Posterior vena cava (tissue), 2 donors: ENCODE results near the gene MED13L. TPM values are rescaled to one million over a fixed set of nuclear protein-coding genes. Genes with fewer than 3 reads are reported as not detected.
"Not testable (repeated sequence)": the region's sequence is repeated elsewhere in the genome, so short reads cannot be mapped to it uniquely, and the experiment has no call there.

Source experiments
- DNase-seq: peaks from one replicate; pipeline ENCODE4 v3.0.0-alpha.2; 2020; ENCODE audit warnings: low spot score
- intact Hi-C, 2 donors: fragments of 100-400 bp; cut with DNase I; formaldehyde crosslinking; loops; one replicate each; pipeline versions ENCODE4 v1.14.1 to v1.14.2; 2022 to 2023
- total RNA-seq, 2 donors: library from RNA; stranded (reverse); fragmentation: NEBNext Ultra II Directional; extraction: Animal tissue kit (Norgen Biotek cat#: 25700); gene quantifications; one replicate each; pipeline ENCODE4 v1.2.1, GENCODE V29; 2021
- donor health status: DM: yes; HTN: yes; CAD: no.
- donor health status: DM: yes; HTN: yes; CAD: no.

The MED13L gene
- total RNA-seq, 2 donors from 2014 or later, result 133 to 176 TPM

- intact Hi-C loops, result loop anchor here in 1 of 2 donors (10.0 kb wide), 1 partner anchor 229 kb away; no protein-coding TSS in a partner anchor
- not testable (repeated sequence) for DNase-seq
These were observed 43.3 kb downstream of the MED13L start for GRCh38 chr12:116234148-116234547.

GRCh38 chr12:116233669-116234068, 43.8 kb downstream of the MED13L start:
- DNase-seq, result no peak
- intact Hi-C loops, result loop anchor here in 1 of 2 donors (10.0 kb wide), 1 partner anchor 229 kb away; no protein-coding TSS in a partner anchor

GRCh38 chr12:116227811-116228210, 49.7 kb downstream of the MED13L start:
- intact Hi-C loops, result no loop called here
- no peak for DNase-seq

GRCh38 chr12:116226026-116226425, 51.5 kb downstream of the MED13L start:
- intact Hi-C loops, result no loop called here
- DNase-seq, result no peak

GRCh38 chr12:116222358-116222757, 55.1 kb downstream of the MED13L start:
- no peak for DNase-seq
- intact Hi-C loops, result no loop called here

GRCh38 chr12:116220756-116221155, 56.7 kb downstream of the MED13L start:
- DNase-seq, result no peak
- intact Hi-C loops, result no loop called here

GRCh38 chr12:116217045-116217735, 60.3 kb downstream of the MED13L start:
- intact Hi-C loops, result no loop called here
- DNase-seq, result no peak

- intact Hi-C loops, result no loop called here
- DNase-seq, result no peak
These were observed 61.3 kb downstream of the MED13L start for GRCh38 chr12:116216022-116216756.

GRCh38 chr12:116215023-116215422, 62.5 kb downstream of the MED13L start:
- intact Hi-C loops, result no loop called here
- no peak for DNase-seq

GRCh38 chr12:116213885-116214527, 63.5 kb downstream of the MED13L start:
- no peak for DNase-seq
- intact Hi-C loops, result no loop called here

- intact Hi-C loops, result no loop called here
- DNase-seq, result no peak
These were observed 64.5 kb downstream of the MED13L start for GRCh38 chr12:116213014-116213413.

GRCh38 chr12:116210762-116211161, 66.7 kb downstream of the MED13L start:
- intact Hi-C loops, result no loop called here
- no peak for DNase-seq

- no peak for DNase-seq
- intact Hi-C loops, result no loop called here
These were observed 67.4 kb downstream of the MED13L start for GRCh38 chr12:116210131-116210530.

- intact Hi-C loops, result no loop called here
- no peak for DNase-seq
These were observed 68.0 kb downstream of the MED13L start for GRCh38 chr12:116209503-116209902.

- intact Hi-C loops, result no loop called here
- no peak for DNase-seq
These were observed 70.2 kb downstream of the MED13L start for GRCh38 chr12:116207274-116207673.

- intact Hi-C loops, result no loop called here
- DNase-seq, result no peak
These were observed 70.7 kb downstream of the MED13L start for GRCh38 chr12:116206828-116207227.

- intact Hi-C loops, result no loop called here
These were observed 72.7 kb downstream of the MED13L start for GRCh38 chr12:116204785-116205184.

GRCh38 chr12:116204169-116204568, 73.3 kb downstream of the MED13L start:
- intact Hi-C loops, result no loop called here
- no peak for DNase-seq

More at GRCh38 chr12:116204785-116205184, 72.7 kb downstream of the MED13L start:
- DNase-seq, result no peak

GRCh38 chr12:116202940-116203339, 74.6 kb downstream of the MED13L start:
- DNase-seq, result no peak
- intact Hi-C loops, result no loop called here

GRCh38 chr12:116202433-116202832, 75.1 kb downstream of the MED13L start:
- DNase-seq, result no peak
- intact Hi-C loops, result no loop called here
